ENCODE results near the gene SPNS2. TPM values are rescaled to one million over a fixed set of nuclear protein-coding genes. Genes with fewer than 3 reads are reported as not detected.

The SPNS2 gene
- total and polyA plus RNA-seq, 2 of the 8 experiments (the other 6 are each of a cell fraction or from before 2014, with no cell fraction given), result 1.2 to 1.5 TPM

GRCh38 chr17:4514206-4514605 is 15.5 kb downstream of the SPNS2 start:
- no peaks in the 10 kb centered on the region for H4K20me1 ChIP-seq (replicated peaks in 1 of 2; ENCODE audit: control insufficient read depth in 1 of 2, insufficient read depth in 2 of 2, low read length in 2 of 2)
- no peak overlapping the region for H4K8ac ChIP-seq (ENCODE audit: extremely low read depth, insufficient read depth, low read length)
- H2BK20ac ChIP-seq (ENCODE audit: low read length), result peak overlapping the region; percentile 61; the same call in 1 of the 2 replicates
- H2BK15ac ChIP-seq (ENCODE audit: low read length), result no peak overlapping the region
- peak overlapping the region; percentile 2 for H3K56ac ChIP-seq (replicated peaks; ENCODE audit: insufficient read length, low read depth, low read length)
- H2BK120ac ChIP-seq (replicated peaks; ENCODE audit: low read depth, low read length), result no peak overlapping the region
- POLR2A ChIA-PET (ENCODE audit: partially characterized antibody), result interaction anchor here (37.1 kb wide), 1 partner anchor 33 kb away, joined by 546 read pairs; the partner anchor contains the start of genes GGT6 and MYBBP1A
- H3K9me3 ChIP-seq (ENCODE audit: insufficient read depth in 2 of 2, low read depth in 1 of 2, low read length in 1 of 2), result no peaks in the 10 kb centered on the region
- peak overlapping the region; percentile 66 for H2BK5ac ChIP-seq (ENCODE audit: low read depth, low read length)
- no peak overlapping the region for H2AK5ac ChIP-seq (ENCODE audit: low read depth, low read length)
- H4K91ac ChIP-seq (replicated peaks; ENCODE audit: insufficient read length, low read length), result peak overlapping the region; percentile 66
- peak overlapping the region; percentile 71 for H3K18ac ChIP-seq (ENCODE audit: extremely low read depth, low read length)
- FAIRE-seq (no peak), DNase-seq (ENCODE audit: low read depth in 1 of 2, low spot score in 2 of 2) (no peak)
- H3K4me2 ChIP-seq (ENCODE audit: insufficient read depth in 1 of 2, low read depth in 2 of 2, low read length in 2 of 2), result no peak overlapping the region
- H2BK12ac ChIP-seq (ENCODE audit: low read depth, low read length), result peak overlapping the region; percentile 94; the same call in 1 of the 2 replicates
- WGBS, 2 experiments (ENCODE audit: extremely low coverage in 1 of 2, insufficient coverage in 1 of 2, insufficient read length in 1 of 2, insufficient replicate concordance in 2 of 2, low coverage in 1 of 2, low lambda C conversion rate in 2 of 2, missing lambda C conversion rate in 1 of 2), result 78% methylated on average over 7 of the region's 7 CpGs; no CpG with 5 or more reads in 1 of the 2 experiments
- H4K5ac ChIP-seq (ENCODE audit: insufficient read length, low read depth, low read length), result no peak overlapping the region
- peak overlapping the region; percentile 11; the same call in 1 of the 2 replicates for H3K27ac ChIP-seq (ENCODE audit: low read depth, low read length)
- no peak overlapping the region for H3K4ac ChIP-seq (replicated peaks; ENCODE audit: insufficient read length, low read depth, low read length)
- CTCF ChIA-PET (ENCODE audit: partially characterized antibody), result interaction anchor here (0.7 to 1.4 kb wide), 8 partner anchors 8 to 90 kb away, joined by 3 to 5 read pairs (median 4); partner anchors contain the start of gene GGT6
- H3K4me3 ChIP-seq (ENCODE audit: extremely low read depth in 1 of 4, insufficient read depth in 2 of 4, low read depth in 3 of 4, low read length in 4 of 4), result no peak overlapping the region; a peak in 1 of 8 replicates
- no peak overlapping the region for H3K23ac ChIP-seq (ENCODE audit: insufficient read length)
- no peaks in the 10 kb centered on the region for H3K79me2 ChIP-seq (ENCODE audit: control insufficient read depth in 1 of 2, insufficient read depth in 2 of 2, low read length in 2 of 2)
- no peak overlapping the region for H3K9ac ChIP-seq (replicated peaks in 1 of 4; ENCODE audit: extremely low read depth in 1 of 4, low read depth in 3 of 4, low read length in 3 of 4)
- no peaks in the 10 kb centered on the region for H3K36me3 ChIP-seq (ENCODE audit: control insufficient read depth in 2 of 4, insufficient read depth in 4 of 4, low read length in 3 of 4)
- H3K4me1 ChIP-seq (replicated peaks in 1 of 4; ENCODE audit: control insufficient read depth in 3 of 4, insufficient read depth in 4 of 4, low read length in 3 of 4), result peaks cover 0 to 13% (median 8%) of the 10 kb centered on the region in 4 experiments; a peak in 5 of 7 replicates
- H3K79me1 ChIP-seq (ENCODE audit: low read depth, low read length), result no peaks in the 10 kb centered on the region; the same call in 1 of the 2 replicates
- H3K27me3 ChIP-seq (replicated peaks in 1 of 4; ENCODE audit: control insufficient read depth in 3 of 4, extremely low read depth in 1 of 4, insufficient read depth in 3 of 4, low read length in 3 of 4), result no peaks in the 10 kb centered on the region; a peak in 1 of 7 replicates
- H2AFZ ChIP-seq (ENCODE audit: low read length), result no peak overlapping the region
- H3K23me2 ChIP-seq (ENCODE audit: low read depth, low read length), result no peaks in the 10 kb centered on the region
- H3K14ac ChIP-seq (ENCODE audit: insufficient read length), result no peak overlapping the region
- TF ChIP-seq TEAD4 (IDR thresholded peaks at IDR 0.05; ENCODE audit: low read depth, low read length) (peak; percentile 59), FOSL1 (IDR thresholded peaks at IDR 0.05; ENCODE audit: insufficient read depth, low read depth, low read length) (no peak), CHD1 (IDR thresholded peaks at IDR 0.05; ENCODE audit: low read depth, low read length) (no peak), SIX5 (IDR thresholded peaks at IDR 0.05; ENCODE audit: low read depth, low read length) (no peak), SP4 (IDR thresholded peaks at IDR 0.05; ENCODE audit: low read length) (no peak), RFX5 (IDR thresholded peaks at IDR 0.05; ENCODE audit: borderline replicate concordance, low read depth, low read length) (no peak), KDM5A (IDR thresholded peaks at IDR 0.05; ENCODE audit: low read length) (no peak), MAX (IDR thresholded peaks at IDR 0.05) (no peak)
